A172 (cell line): ENCODE results near the gene PKNOX2. TPM values are rescaled to one million over a fixed set of nuclear protein-coding genes. Genes with fewer than 3 reads are reported as not detected.

Experiments used
- DNase-seq: peaks from one replicate; pipeline ENCODE4 v3.0.0-alpha.2; 2015; ENCODE audit warnings: low spot score
- total RNA-seq: library from RNA; depleted of rRNA; stranded (reverse); fragments of >200 nt; shearing (Covaris generic); gene quantifications from 2 replicates; pipeline ENCODE4 v1.2.3, GENCODE V29; 2014

PKNOX2 gene
- total RNA-seq, 1 experiment from 2014 or later = not detected

DNA sequence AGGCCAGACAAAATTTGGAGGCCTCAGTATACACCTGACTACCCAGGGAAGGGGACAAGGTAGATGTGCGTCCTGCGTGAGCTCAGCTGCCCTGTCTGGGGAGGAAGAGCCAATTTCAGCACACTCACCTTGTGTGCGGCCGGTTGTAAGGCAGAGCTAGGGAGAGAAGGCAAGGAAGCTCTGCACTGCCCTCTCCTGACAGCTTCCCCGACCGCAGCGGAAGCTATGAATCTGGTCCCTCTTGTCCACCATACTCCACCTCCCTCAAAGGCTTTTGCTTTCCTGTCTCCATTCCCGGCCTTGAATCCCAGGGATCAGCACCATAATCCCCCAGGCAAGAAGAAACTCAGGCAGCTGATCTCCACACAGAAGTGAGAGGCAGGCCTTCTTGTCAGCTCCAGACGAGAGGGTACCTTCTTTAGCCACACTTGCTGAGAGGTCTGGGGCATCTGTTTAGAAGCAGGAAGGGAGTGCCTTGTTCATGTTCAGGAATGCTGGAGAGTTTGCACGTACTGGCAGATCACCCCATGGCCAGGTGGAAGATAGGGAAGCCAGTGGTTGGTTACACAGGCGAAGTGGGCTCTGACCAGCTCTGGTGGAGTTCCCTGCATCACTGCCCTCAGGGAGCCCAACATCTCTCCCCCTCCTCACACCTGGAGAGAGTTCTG, 269.0 kb downstream of the PKNOX2 start:
- peak; percentile 56 for DNase-seq

DNA sequence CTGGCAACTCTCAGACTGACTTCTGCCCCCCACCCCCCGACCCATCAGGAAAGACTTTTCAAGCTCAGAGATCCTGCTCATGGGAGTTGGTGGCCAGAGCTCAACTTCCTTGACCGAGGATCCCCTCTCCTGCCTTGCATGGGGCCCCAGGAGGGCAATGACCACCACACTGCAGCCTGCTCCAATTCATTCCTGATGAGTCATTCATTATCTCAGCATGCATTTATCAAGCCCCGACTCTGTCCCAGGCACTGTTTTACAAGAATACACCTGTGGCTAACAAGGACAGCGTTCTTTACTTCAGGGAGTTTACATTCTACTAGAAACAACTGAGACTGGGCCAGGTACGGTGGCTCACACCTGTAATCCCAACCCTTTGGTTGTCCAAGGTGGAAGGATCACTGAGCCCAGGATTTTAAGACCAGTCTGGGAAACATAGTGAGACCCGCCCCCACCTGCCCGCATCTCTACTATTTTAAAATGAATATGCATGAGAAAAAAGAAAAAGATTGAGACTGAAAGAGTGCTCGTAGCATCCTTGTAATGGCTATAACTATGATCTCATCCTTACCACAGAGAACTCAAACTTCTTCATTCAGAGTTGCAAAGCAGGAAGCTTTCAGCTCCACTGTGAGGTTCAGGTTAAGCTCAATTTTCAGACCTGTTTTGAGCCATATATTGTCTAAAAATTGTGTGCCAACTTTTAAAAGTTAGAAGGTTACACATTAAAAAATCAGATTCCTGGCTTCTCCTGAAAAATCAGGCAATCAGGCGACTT, 271.1 kb downstream of the PKNOX2 start:
- no peak for DNase-seq

DNA sequence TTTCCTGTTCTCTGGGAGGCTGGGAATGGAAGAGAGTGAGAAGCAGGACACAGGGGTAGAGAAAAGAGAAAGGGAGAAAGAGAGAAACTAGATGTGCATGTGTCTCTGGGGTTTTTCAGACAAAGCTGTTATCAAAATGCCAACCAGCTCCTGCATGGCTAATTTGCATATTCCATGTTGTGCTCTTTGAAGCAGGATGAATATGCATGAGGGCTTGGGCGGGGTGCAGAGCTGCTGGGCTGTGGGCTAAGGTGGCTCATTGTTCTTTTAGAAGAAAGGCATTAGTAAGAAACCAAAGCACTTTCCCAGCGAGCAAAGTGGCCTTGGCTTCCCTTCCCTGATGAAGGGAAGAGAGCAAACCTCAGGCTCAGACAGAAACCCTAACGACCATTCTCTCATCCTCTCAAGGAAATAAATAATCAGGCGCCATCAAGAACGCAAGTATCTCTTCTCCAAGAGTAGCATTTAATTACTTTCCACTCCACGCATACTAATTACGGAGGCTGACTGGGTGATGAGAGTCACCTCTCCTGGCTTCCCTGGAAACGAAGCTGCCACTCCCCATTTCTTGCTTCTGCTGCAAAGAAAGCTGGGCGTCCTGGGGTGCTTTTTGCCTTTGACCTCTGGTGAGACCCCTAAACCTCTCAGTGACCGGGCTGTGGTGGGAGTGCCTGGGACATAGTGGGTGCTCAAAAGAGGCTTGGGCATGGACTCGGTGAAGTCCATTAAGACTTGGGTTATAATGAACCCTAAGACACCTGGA, 277.3 kb downstream of the PKNOX2 start:
- no peak for DNase-seq

DNA sequence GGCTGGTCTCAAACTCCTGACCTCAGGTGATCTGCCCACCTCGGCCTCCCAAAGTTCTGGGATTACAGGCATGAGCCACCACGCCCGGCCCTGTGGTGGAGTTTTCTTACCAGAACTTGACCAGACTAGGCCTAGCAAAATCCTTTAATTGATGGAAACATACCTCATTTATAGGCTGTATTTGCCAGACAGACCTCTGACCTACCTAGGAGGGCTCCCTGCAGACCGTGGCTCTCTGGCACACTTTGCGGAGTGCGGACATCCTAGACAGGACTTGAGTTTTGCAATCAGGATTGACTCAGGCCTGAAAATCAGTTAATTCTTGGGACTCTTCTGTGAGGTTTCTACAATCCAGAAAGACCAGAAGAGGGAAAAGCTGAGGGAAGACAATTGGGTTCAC, 278.4 kb downstream of the PKNOX2 start:
- DNase-seq = no peak

DNA sequence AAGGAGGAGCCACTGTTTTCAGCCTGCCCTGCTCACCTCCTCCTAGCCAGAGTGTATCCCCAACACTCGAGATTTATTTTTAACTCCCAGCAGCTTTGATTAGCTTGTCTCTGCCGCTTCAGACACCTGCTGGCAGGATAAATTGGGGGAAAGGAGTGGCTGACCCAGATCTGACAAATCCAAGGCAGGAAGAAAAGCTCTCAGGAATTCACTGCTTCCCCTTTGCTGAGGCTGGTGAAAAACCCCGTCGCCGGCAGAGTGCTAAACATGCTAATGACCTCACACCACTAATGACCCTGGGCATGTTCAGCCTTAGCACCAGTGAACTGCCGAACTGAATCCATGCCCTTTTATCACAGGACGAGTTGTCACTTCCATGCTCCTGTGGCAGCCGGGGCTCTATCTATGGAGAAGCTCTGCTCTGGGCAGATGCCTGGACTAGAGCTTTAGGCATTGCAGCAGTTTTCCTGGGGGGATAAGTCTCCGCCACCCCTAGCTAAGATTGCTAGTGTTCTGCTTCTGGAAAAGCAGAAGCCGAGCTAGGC, 279.3 kb downstream of the PKNOX2 start:
- no peak for DNase-seq

DNA sequence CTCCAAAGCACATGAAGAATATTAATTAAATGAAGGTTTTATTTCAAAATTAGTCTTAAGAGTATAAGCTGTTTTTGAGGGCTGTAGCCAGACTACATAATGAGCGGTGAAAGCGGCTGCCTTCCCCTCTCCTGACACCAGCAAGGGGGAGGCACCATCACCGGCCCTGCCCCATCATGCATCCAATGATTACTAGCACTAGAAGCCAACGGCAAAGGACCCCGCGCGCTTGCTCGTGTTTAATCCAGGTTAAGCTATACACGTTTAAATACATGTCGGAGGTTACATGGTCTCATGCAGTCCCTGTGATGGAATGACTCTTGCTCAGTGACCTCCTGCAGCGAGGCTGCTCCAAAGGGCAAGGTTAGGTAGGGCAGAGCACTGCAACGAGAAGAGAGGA, 281.2 kb downstream of the PKNOX2 start:
- no peak for DNase-seq

DNA sequence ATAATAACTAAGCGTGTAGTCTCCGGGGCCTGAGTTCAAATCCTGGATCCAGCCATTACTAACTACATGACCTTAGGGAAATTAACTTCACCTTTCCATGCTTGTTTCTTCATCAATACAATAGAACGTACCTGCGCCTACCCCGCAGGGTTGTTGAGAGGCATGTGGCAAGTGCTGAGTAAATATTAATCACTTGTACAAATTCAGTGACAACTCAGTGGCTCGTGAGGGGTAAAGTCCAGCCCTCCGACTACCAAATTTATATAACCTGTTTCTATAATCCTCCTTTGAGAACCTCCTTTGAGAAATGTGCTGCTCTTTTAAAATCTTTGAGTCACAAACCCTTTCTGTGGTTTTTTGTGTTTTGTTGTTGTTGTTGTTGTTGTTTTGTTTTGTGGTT, 281.7 kb downstream of the PKNOX2 start:
- no peak for DNase-seq

DNA sequence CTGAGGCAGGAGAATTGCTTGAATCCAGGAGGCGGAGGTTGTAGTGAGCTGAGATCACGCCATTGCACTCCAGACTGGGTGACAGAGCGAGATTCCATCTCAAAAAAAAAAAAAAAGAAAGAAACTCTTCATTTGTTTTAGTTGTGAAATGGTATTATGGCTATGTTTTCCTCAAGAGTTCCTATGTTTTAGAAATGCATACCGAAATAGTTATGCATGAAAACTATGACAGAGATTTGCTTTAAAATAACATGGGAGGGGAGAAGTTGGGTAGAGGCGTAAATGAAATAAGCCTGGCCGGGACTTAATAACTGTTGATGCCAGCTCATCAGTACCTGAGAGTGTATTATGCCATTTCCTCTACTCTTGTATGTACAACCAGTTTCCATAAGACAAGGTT, 283.2 kb downstream of the PKNOX2 start:
- no peak for DNase-seq

DNA sequence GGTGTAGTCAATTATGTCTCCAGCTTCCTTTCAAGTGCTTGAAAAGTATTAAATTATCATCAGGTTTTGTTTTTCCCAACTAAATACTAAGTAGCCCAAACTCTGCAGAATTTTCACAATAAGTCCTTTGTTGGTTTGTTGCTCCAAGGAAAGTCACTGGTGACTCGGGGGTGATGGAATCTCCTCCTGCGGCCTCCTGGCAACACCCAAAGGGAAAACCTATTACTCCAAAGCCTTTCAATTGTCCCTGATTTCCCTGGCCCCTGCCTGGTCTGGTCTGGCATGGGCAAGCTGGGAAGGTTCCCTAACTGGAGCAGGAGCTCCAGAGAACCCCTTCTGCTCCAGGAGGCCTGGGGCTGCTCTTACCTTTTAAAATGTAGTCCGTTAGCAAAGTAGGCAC, 283.6 kb downstream of the PKNOX2 start:
- peak; percentile 39 for DNase-seq

DNA sequence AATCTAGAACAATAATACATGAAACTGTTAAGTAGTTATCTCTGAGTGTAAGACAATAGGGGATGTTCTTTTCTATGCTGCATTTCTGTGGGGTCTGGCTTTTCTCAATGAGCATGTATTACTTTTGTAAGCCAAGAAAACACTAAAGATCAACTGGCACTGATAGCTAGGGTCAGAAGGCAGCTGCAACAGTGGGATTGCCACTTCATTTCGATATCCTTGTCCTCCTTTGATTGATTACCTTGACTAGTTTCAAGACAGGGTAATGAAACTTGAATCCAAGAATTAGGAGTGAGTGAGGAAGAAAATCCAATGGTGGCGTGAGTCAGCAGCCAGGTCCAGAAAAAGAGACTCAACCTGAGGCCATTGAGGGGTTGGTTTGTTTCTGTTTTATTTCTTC, 285.0 kb downstream of the PKNOX2 start:
- no peak for DNase-seq

DNA sequence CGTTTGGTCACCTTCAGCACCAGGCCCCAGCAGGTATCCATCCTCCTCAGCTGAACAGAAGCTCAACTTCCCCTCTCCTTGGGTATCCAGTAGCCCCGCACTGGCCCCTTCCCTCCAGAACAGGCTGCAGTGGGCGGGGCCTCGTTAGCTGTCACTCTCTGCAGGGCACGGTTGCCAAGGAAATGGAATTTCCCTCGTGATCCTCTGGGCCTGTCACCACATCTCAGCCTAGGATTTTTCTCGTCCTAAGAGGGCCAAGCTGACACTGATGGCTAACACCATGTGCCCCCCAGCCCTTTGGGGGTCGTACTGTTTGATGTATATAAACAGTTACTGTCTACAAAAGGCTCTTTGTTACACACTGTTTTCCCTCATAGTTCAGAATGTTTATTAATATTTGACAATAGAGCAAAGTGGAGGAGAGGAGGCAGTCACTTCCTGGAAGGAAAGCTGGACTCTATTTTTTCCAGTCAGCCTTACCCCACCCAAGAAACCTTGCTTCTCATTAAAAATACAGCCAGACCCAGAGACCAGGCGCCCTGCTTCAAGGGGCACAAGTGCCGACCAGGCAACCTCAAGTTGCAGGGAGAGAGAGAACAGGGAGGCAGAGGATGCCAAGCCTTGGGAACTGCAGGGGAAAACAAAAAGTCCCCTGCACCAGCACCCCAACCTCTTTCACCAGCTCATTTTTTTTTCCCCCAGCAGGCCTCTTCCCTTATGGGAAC, 287.0 kb downstream of the PKNOX2 start:
- peak; percentile 26 for DNase-seq

DNA sequence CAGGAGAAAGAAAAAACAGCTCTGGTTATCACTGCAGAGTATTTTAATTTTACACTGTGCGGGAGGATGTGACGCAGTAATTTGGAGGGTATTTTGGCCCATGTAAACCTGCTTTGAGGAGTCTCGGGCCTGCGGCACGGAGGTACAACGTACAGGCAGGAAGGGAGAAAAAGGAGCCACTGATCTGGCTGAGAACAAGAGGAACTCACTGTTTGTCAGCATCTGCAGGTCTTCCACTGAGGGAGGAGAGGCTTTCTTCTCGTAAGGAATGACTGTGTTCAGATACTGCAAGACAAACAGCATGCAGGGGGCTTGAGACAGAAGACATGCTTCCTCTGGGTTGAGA, 287.5 kb downstream of the PKNOX2 start:
- no peak for DNase-seq

DNA sequence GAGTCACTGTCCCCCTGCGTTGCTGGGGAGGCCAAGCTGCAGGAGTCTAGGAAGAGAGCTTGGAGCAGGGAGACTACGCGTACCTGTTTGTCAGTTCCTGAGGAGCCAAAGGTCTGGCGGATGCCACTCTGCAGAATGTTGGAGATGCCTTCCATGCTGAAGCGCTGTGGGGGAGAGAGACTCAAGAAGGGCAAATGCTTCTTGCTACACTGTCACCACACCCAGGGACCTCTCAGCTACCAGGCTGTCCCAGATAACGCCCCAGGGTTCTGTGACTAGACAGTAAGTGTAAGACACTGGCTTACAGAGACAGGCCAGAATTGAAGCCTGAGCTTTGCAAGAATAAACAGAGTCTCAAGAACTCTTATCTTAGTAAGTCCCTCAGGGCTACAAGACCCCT, 289.5 kb downstream of the PKNOX2 start:
- DNase-seq = no peak

DNA sequence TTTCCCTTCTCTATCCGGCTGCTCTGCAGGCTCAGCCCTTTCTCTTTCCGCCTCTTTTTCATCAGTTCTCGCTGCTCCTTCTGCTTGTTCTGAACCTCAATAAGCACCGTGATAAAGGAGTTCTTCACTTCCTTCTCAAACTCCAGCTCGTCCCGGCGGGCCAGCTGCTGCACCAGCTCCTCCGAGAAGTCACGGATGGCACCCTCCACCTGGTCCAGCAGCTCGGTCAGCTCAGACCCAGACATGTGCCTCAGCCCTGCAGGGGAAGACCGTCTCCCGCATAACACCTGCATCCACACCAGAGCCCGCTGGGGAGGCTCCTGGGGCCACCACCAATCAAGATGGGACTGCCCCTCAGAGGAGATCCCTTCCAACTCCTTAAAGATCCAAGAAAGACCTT, 291.3 kb downstream of the PKNOX2 start:
- DNase-seq = no peak

DNA sequence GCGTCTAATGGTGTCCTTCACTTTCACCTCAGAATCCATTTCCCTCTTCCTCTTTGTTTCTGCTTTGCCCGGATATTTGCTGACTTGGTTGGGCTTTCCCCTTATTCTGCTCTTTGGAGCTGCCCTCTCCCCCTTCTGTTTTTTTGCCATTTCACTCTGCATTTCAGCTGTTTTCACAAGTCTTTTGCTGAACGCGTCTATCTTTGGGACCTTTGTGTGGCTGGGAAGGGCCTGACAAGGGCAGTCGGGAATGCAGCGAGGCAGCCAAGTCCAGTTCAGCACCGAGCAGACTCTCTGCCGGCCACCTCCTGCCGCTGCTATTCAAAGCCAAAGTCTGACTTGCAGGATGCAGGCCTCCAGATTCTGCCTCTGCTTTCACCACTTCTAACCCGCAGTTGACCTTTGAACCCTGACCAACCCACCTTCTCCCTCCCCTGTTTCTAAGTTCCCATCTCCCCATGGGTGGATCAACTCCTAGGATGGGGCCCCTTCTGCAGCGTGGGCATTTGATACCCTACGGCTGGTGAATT, 293.3 kb downstream of the PKNOX2 start:
- DNase-seq = no peak

DNA sequence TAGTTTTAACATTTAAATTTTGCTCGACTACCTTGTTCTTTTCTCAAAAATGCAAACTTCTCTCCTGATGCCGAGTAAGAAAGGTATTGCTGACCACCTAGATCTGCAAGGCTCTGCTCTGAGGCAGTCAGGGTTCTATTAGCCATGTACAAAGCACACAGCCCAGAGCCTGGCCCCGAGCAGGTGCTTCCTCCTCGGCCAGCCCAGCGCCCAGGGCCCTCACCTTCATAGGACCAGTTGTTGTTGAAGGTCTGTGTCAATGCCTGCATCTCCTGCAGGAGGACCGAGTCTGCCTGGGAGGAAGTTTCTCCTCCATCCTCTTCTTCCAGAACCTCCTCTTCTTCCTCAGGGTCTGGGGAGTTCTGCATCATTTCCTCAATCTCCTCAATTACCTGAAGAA, 295.7 kb downstream of the PKNOX2 start:
- DNase-seq = no peak

DNA sequence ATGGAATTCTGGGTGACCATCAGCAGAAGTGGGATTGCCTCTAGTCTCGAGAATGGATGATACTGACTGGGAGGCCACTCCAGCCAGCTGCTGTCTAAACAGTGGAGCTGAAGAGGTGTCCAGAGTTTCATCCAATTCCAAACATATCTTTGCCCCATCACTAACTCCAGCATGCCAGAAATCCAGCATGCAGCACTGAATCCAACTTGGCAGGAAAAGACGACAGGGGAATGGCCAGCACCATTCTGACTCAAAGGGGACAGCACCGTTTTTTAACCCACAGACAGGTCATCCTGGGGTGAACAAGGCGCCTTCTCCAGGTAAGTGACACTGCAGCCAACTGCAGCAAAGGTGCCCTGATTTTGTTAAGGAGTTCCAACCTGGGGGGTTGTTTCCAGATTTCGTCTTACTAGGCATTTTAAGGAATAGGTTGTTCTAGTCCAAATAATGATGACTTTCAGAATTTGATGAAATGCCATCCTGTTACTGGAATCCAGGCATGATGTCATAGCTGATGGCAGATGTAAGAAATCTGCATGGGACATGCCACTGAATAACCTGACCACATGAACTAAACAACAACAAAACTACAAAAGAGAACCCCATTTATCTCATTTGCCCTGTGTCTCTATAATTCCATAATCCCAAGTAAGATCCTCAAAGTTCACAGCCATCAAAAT, 299.2 kb downstream of the PKNOX2 start:
- DNase-seq = no peak

DNA sequence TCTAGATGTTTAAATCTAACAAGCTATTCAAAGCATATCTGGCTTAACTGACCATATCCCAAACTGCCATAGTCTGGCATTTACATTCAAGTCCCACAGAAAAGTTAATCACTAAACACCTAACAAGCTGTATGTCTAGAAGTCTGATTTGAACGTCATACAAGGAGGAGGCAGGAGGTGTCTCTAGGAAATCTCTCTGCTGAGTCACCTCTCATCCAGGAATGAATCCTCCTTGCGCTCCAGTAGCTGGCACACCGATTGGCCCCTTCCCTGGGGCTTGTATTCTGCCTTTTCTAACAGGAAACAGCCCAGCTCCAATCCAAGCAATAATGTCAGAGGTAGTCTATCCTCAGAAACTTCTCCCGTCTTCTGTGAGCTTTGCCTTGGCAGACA, 299.7 kb downstream of the PKNOX2 start:
- DNase-seq = peak; percentile 49

DNA sequence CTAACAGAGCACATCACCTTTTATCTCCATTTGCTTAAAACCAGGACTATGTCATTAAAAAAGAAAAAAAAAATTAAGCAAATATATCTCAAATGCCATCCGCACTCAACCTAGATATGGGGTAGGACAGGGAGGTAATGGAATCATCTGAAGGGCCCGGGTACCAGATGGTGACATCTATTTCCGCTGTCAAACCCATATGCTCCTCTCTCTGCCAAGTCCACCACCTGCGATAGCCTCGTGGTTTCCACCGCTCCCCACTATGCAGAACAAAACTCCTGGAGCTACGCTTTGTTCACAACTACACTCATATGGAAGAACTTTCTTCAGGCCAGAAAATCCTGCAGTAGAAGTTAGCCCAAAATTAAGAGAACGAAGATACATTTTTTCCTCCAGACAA, 300.1 kb downstream of the PKNOX2 start:
- no peak for DNase-seq

DNA sequence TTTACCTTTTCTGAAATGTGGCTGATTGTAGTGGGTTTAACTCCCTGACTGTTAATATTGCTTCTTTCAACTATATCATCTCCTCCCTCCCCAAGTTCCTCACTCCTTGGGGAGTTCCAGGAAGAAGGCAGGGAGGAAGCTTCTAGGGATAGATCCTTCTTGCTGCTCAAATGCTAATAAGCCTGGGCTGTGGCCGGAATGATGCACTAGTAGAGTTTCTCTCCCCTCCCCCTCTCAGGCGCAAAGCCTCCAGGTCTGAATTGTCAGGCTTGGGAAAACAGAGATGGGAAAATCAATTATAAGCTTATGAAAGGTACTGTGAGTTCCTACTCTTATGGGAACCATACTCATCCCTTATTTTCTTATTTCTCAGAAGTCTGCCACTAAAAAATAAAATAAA, 300.7 kb downstream of the PKNOX2 start:
- DNase-seq = no peak

DNA sequence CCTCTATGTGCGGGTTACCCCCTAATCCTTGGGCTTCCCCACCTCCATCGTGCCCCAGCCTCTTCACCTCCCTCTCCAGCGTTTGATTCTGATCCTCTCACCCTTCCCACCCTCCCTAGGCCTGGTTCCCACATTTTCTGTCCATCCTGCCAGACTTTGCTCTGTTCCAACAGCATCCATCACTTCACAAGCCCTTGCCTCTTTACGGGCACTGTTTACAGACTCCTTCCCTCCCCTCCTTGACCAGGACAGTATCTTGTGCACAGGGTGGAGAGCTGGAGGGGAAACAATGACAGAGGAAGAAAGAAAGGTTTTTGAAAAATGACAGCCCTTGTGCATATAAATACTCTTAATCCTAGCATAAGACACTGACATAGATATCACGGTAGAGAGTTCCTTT, 301.1 kb downstream of the PKNOX2 start:
- no peak for DNase-seq
